Astrocyte of the spinal cord (primary cell): ENCODE data around the gene SLC22A3.

Experiments used
- DNase-seq: peaks from one replicate; pipeline ENCODE4 v3.0.0; 2011; ENCODE audit warnings: low read depth, low spot score
- H3K4me3 ChIP-seq: 2 replicates; pipeline ENCODE4 v1.5.1; 2011; ENCODE audit warnings: low read depth, mild to moderate bottlenecking, low read length, moderate library complexity
- in situ Hi-C: cut with HindIII; loops from 2 replicates; pipeline ENCODE4 v1.10.0; 2017; ENCODE audit warnings: low sequenced_read_pairs
- TF ChIP-seq, protein P1 (sequence below): IDR thresholded peaks from 2 replicates; pipeline ENCODE4 v1.5.1; 2012; ENCODE audit warnings: low read depth, mild to moderate bottlenecking, low read length, inconsistent platforms

The SLC22A3 gene

DNA sequence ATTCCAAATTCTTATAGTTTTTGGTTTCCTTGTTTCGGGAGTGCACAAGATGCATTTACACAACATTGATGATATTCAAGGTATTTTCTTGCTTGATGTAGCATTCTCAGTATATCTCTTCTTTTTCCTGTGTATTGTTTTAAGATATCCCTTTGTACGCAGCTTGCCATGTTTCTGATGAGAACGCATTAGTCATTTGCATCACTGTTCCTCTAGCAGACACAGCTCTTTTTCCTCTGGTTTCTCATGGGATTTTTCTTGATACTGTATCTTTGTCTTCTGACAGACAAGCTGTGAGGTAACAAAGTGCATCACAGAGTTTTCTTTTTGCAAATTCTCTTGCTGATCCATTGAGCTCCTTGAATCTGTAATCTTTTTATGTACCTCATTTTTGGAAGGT is 146.4 kb downstream of the SLC22A3 start:
- in situ Hi-C loops, result no loop called here
- no peak for DNase-seq
- no peak overlapping the region for H3K4me3 ChIP-seq
- TF ChIP-seq, protein P1, sequence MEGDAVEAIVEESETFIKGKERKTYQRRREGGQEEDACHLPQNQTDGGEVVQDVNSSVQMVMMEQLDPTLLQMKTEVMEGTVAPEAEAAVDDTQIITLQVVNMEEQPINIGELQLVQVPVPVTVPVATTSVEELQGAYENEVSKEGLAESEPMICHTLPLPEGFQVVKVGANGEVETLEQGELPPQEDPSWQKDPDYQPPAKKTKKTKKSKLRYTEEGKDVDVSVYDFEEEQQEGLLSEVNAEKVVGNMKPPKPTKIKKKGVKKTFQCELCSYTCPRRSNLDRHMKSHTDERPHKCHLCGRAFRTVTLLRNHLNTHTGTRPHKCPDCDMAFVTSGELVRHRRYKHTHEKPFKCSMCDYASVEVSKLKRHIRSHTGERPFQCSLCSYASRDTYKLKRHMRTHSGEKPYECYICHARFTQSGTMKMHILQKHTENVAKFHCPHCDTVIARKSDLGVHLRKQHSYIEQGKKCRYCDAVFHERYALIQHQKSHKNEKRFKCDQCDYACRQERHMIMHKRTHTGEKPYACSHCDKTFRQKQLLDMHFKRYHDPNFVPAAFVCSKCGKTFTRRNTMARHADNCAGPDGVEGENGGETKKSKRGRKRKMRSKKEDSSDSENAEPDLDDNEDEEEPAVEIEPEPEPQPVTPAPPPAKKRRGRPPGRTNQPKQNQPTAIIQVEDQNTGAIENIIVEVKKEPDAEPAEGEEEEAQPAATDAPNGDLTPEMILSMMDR, result no peak

DNA sequence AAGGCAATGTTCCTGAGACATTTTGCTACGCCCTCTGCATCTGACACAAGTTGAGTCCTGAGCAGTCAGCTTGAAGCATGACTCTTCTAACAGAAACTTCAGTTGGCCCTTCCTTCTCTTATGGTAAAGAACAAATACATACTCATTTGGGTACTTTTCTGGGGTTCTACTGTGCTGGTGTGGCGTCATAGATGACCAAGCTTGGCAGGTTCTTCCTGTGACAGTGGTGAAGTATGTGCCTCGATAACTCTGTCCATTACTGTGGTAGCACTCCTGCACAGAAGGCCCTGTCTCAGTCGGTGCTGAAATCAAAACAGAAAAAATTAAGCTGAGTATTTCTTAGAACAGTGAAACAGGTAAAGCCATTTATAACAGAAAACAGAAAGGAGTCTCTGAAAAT is 152.5 kb downstream of the SLC22A3 start:
- in situ Hi-C loops, result no loop called here
- H3K4me3 ChIP-seq, result no peak overlapping the region
- TF ChIP-seq, protein P1, result no peak
- no peak for DNase-seq
